ENCODE measurements around the gene ECSIT.
"Not testable (repeated sequence)": the region's sequence is repeated elsewhere in the genome, so short reads cannot be mapped to it uniquely, and the experiment has no call there.

ECSIT gene

GRCh38 chr19:11475861-11476260 lies 53.1 kb downstream of the ECSIT start:
- no peak for DNase-seq (ENCODE audit: low read depth)

GRCh38 chr19:11475343-11475742 lies 53.6 kb downstream of the ECSIT start:
- not testable (repeated sequence) for DNase-seq (ENCODE audit: low read depth)

- no peak for DNase-seq (ENCODE audit: low read depth)
These were observed 55.2 kb downstream of the ECSIT start for GRCh38 chr19:11473725-11474124.

GRCh38 chr19:11468266-11468845 lies 60.6 kb downstream of the ECSIT start:
- not testable (repeated sequence) for DNase-seq (ENCODE audit: low read depth)

GRCh38 chr19:11465600-11465999 lies 63.3 kb downstream of the ECSIT start:
- DNase-seq (ENCODE audit: low read depth) = no peak

GRCh38 chr19:11464333-11465265 lies 64.3 kb downstream of the ECSIT start:
- DNase-seq (ENCODE audit: low read depth) = no peak

GRCh38 chr19:11463391-11463790 lies 65.5 kb downstream of the ECSIT start:
- DNase-seq (ENCODE audit: low read depth) = no peak

- DNase-seq (ENCODE audit: low read depth) = no peak
These were observed 67.5 kb downstream of the ECSIT start for GRCh38 chr19:11461453-11461852.

GRCh38 chr19:11460207-11460606 lies 68.7 kb downstream of the ECSIT start:
- DNase-seq (ENCODE audit: low read depth) = no peak

- not testable (repeated sequence) for DNase-seq (ENCODE audit: low read depth)
These were observed 70.0 kb downstream of the ECSIT start for GRCh38 chr19:11458912-11459311.

GRCh38 chr19:11458236-11458900 lies 70.6 kb downstream of the ECSIT start:
- no peak for DNase-seq (ENCODE audit: low read depth)

- DNase-seq (ENCODE audit: low read depth) = no peak
These were observed 71.1 kb downstream of the ECSIT start for GRCh38 chr19:11457831-11458230.

- no peak for DNase-seq (ENCODE audit: low read depth)
These were observed 71.8 kb downstream of the ECSIT start for GRCh38 chr19:11457115-11457514.

- DNase-seq (ENCODE audit: low read depth) = no peak
These were observed 72.3 kb downstream of the ECSIT start for GRCh38 chr19:11456659-11457058.
